HG03354 (cell line): ENCODE measurements around the gene C20orf96.
A peak's percentile ranks its signal among the peaks of the same experiment; 100 is the strongest.

ENCODE experiments used
- ATAC-seq: cut with Tn5 transposase; IDR thresholded peaks from one replicate; pipeline ENCODE4 v1.9.1; 2021; ENCODE audit warnings: mild to moderate bottlenecking; ENCODE audit not compliant: unreplicated experiment, poor library complexity, severe bottlenecking

The C20orf96 gene

DNA sequence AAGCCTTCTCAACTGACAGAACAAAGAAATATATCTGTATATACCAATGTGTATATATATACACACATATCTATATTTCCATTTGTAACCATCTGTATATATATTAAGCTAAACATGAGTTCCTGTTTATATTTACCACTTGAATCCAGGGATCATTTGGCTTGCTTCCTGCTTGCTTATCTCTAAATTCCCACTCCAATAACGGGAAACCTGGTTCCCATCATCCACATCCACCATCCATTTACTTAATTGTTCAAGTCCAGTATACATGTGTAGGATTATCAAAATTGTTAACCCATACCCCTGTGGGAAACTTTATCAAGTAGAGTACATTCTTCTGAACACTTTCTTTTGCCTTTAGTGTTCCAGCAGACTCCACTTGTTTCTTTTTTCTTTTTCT is 22.3 kb upstream of the C20orf96 start:
- ATAC-seq: no peak

DNA sequence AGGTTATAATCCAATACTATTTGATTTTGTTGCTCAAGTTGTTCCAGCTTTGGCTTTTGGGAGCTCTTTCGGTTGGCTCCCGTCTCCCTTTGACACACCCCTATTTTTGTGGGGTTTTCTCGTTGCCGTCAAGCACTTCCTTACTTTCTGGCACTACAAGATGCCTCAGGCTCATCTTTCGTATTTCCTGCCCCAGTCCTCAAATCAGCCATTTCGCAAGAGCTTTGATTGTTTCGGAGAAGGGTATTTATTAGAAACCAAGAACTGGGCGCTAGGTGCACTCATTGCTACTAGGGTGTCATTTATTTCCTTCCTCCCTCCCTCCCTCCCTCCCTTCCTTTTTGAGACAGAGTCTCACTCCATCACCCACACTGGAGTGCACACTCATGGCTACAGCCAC is 21.5 kb upstream of the C20orf96 start:
- no peak for ATAC-seq

DNA sequence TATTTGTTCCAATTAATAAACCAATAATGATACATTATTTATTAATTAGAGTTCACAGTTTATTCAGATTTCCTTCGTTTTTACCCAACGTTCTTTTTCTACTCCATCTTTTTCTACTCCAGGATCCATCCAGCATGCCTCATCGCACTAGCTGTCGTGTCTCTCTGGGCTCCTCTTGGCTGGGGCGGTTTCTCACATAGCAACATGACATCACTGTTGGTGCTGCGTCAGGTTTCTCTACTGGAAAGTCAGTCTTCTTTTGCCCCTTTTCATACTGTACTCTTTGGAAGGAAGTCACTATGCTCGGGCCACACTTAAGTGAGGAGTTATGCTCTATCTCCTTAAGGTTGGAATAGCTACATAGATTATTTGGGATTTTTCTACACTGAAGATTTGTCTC is 21.1 kb upstream of the C20orf96 start:
- no peak for ATAC-seq

DNA sequence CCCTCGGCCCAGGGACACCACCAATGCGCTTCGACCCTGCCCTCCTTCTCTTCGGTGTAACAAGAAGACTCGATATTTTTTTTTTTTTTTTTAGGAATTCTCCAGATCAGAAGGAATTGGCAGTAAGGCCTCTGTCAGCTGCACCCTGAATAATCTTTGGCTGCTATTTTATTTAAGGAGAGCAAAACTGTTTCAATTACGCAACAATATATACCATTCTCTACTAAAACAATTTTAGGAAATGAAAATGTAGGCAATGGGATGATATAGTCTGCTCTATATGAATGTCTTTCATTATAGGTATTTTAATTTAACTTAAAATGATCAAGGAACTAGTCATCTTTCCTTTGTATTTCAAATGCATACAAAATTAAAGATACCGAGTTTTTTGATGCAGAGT is 20.1 kb upstream of the C20orf96 start:
- ATAC-seq: no peak

DNA sequence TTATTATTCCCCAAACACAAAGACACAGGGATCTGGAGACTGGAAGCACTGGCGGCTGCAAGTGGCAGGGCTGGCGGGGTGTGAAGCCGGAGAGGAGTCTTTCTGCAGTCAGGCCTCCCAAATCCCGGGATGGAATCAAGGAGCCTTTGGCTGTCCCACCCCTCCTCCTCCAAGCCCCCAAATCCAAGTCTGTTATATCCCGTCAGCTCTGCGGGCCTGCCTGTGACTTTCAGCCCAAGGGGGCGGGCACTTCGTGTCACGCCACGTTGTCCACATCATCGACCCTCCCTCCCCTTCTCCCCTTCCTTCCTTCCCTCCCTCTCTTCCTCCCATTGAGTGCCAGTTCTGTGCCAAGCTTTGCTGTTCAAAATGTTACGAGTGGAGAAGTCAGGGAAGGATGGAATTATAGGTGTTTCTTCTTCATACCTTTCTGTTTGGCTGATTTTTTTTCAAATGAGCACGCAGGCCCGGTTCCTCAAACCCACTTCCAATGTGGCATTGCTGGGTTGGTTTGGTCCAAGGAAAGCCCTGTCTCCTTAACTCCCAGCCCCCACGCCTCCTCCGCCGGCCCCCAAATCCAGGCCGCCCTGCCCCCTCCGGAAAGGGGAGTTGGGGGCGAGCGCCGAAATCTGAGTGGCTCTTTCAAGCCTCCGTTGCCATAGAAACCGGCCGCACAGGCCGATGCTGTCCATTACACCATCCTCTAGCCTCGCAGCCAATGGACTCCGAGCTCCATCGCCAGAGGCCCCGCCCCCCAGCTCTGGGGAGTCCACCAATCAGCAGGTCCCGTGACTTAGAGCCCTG is 19.5 kb upstream of the C20orf96 start:
- ATAC-seq: peak; percentile 99

GRCh38 chr20:309306-309840 is 18.8 kb upstream of the C20orf96 start:
- ATAC-seq: no peak

DNA sequence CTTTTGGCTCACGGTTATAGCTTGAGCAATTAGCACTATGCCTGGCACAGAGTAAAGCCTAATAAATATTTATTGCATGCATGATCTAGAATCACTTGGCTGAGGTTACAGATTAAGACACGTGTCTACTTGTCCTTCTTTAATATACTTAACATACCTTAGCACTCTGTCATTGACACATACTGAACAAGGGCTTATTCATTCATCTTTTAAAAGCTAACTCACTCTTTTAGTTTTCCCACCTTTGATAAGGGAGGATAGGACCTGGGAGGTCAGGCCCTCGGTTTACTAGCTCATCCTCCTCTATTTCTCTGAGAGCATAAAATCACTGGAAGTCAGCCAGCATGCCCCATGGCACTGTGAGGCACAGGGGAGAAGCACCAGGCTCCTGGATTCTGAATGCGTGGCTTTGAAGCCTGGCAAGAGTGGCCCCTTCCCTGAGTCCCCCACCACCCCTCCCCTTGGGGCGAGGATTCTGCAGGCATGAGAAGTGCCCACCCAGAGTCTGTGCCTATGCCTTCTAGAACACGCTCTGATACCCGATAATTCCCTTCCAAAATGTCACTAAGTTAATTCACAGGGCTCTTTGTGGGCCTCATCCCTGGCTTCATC is 18.0 kb upstream of the C20orf96 start:
- no peak for ATAC-seq

- no peak for ATAC-seq
Observed at GRCh38 chr20:305745-306144, 15.2 kb upstream of the C20orf96 start.

GRCh38 chr20:301886-302848 is 11.6 kb upstream of the C20orf96 start:
- ATAC-seq: no peak

DNA sequence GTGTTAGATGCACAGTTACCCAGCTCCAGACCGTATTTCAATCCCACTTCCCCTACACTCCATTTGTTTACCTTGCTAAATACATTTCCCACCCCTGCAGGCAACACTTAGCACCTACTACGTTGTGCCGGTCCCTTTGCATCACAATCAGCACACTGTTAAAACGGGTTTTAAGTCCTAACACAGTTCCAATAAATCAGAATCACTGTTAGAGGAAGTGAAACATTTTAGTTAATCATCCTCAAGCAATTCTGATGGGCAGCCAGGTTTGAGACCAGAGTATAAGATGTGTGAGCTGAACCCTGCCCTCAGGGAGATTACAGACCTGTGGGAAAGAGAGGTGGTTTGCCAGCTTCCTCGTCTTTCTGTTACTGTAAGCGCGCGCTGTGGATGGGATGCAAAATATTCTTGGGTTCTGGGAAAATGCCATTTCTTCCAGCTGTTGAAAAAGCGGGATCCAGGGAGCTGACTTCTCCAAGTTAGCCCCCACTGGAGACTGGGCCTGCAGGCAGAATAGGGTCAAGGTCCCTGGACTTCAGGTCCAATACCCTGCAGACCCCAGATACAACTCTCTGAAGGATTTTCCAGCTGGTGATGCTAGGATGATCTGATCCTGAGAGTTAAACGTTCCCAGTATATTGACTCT is 9.9 kb upstream of the C20orf96 start:
- no peak for ATAC-seq

GRCh38 chr20:298776-299391 is 8.3 kb upstream of the C20orf96 start:
- ATAC-seq: no peak

- ATAC-seq: peak; percentile 30
Observed at GRCh38 chr20:297925-298775, 7.6 kb upstream of the C20orf96 start.

DNA sequence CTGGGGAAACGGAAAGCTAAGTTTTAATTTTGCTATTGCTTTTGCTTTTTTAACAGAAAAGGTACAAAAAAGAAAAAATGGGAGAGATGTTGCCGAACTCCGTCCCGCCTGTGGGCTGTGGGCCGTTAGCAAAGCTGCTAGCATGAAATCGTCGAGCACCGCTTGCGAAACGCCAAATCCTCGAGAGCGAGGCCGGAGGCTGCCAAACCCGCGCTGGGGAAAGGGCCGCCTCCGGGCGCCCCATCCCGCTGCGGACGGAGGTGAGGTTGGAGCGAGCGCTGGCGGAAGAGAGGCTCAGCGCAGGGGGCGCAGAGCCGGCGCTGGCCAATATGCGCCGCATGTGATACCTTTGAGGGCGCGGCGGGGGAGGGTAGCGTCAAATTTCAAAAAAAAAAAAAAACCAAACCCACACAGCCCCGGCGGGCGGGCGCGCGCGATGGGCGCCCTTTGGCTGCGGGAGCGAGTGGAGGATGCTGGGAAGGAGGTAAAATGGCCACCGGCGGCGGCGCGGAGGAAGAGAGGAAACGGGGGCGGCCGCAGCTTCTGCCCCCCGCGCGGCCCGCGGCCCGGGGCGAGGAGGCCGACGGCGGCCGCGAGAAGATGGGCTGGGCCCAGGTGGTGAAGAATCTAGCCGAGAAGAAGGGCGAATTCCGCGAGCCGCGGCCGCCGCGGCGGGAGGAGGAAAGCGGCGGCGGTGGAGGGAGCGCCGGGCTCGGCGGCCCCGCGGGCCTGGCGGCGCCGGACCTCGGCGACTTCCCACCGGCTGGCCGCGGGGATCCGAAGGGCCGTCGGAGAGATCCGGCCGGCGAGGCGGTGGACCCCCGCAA is 6.8 kb upstream of the C20orf96 start, which contains the start of gene ZCCHC3:
Gene ZCCHC3 (plus strand): TSS at position 473 of the 827 bp plus-strand sequence. CDS start 17 bp downstream, at position 490.
- peak; percentile 87 for ATAC-seq

DNA sequence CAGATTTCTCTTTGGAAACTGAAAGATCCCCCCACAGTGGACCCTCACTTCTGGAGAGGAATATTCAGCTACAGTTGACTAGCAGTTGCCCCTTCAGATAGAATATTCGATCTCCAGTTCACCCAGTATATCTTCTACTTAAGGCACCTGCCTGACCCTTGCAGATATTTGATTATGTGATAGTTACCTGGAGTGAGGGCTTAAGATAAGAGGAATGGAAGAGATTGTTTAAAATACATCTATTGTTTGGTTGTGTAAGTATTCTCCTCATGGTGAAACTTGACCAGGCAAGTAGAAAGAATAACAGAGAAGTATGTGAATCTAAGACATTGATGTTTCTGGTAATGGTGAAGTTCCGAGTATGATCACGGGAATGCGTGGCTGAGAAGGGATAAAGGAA is 5.3 kb upstream of the C20orf96 start:
- no peak for ATAC-seq

DNA sequence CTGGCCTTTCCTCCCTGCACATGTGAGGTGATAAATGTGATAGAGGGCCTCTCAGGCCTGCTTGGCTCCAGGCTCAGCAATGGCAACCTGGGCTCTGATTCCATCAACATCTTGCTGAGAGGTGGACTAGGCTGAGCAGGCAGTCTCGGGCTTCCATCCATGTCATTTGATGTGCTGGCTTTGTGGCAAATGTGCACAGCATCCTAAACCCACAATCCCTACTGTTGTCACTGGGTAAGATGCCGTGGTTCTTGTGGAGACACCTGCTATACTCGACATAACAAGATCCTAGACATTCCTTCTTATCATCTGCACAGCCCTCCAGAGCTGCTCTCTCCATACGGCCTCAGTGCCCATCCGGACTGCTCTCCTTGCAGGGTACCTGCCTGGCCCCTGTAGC is 4.1 kb upstream of the C20orf96 start:
- no peak for ATAC-seq

GRCh38 chr20:289693-290083 is 862 bp downstream of the C20orf96 start:
- no peak for ATAC-seq

- ATAC-seq: no peak
Observed at GRCh38 chr20:288956-289692, 1.4 kb downstream of the C20orf96 start.
